Activated CD4-positive, CD25-positive, alpha-beta regulatory T cell treated with anti-CD3 and anti-CD28 coated beads, Interleukin-2, amount 50 U/mL, for 24 hours (primary cell): Measurements from ENCODE around the gene MROH2B.
"Not testable (repeated sequence)": the region's sequence is repeated elsewhere in the genome, so short reads cannot be mapped to it uniquely, and the experiment has no call there.

Experiments
- ATAC-seq, 2 donors: fragments of 150-1000 bp; cut with Tn5 transposase; one replicate each; pipeline ENCODE4 v1.10.0; 2021; ENCODE audit warnings: mild to moderate bottlenecking in 1 of 2, moderate library complexity in 1 of 2

MROH2B gene

DNA sequence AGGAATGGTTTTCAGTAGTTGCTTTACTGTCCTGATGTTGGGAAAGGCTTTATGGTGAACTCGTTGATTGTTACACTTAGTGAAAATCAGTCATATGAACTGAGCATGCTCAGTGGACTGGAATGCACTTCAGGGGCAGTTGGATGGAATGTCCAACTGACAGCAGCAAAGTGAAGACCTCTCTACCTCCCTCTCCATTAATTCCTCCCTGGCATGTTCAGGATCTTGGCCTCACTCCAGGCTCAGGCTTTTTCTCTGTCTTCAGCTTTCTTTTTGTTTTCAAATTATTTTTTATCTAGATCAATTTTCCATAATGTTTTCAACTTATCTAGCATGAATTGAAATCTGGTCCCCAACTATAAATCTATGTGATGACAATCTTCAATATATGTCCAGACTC, at the start of gene MROH2B:
MROH2B (minus strand) TSS at position 101 of the 400 bp plus-strand sequence. CDS start 490 bp downstream, outside the sequence.
- ATAC-seq: no peak

- ATAC-seq: no peak
These were observed 49.5 kb upstream of the MROH2B start for GRCh38 chr5:41120600-41120999.

GRCh38 chr5:41118177-41118576, 47.0 kb upstream of the MROH2B start:
- no peak for ATAC-seq

- ATAC-seq: no peak
These were observed 44.1 kb upstream of the MROH2B start for GRCh38 chr5:41115281-41115680.

DNA sequence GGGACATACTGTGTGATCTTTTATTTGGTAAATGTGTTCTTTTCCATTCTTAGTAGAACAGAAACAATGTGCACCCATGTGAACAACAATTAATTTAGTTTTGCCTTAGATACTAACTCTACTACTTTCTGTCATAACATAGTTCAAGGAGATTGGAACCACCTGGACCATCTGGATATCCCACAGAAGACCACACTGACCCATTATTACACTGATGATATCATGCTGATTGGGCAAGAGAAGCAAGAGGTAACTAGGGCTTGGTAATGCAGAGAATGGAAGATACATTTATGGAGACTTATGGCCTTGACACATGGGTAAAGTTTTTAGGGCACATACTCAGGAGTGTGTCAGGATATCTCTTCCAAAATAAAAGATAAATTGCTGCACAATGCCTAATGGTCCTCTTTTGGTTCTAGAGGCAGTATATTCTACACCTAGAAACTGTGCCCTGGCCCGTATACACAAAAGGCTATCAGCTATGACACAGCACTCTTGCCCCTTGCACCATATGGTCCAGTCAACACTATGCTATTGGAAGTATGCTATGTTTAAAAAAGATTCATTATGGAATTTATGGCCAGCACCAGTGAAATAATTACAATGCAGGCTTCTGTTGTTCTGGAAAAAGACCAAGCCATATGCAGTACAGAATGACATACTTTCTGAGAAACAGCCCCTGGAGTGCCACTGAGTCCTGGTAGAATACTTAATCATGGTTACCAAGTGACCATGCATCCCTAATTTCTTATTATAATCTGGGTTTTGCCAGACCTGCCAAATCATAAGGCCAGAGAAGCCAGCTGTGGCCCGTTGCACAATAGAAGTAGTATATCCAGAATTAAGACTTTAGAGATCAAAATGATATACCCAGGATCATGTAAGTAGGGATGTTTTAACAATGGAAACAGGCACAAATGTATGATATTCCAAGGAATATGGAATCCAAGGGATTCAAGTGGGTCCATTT, 41.6 kb upstream of the MROH2B start:
- ATAC-seq: no peak

GRCh38 chr5:41109186-41109585, 38.0 kb upstream of the MROH2B start:
- ATAC-seq: no peak

DNA sequence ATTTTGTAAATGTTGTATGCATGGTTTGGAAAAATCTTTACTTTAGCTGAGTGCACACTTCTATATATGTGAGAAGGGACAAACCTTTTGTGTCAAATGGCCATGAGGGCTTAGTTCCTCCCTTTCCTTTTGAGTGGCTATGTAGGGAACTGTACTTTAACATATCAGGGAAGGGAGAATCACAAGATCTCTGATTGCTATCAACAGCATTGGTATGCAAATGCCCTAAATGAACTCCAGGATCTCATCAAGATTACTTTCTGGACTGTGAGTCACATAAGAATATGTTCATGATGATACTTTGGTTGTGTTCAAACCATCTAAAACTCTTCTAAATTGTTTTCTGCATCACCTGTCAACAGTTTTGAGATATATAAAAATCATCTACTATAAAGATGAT, 31.2 kb upstream of the MROH2B start:
- no peak for ATAC-seq

DNA sequence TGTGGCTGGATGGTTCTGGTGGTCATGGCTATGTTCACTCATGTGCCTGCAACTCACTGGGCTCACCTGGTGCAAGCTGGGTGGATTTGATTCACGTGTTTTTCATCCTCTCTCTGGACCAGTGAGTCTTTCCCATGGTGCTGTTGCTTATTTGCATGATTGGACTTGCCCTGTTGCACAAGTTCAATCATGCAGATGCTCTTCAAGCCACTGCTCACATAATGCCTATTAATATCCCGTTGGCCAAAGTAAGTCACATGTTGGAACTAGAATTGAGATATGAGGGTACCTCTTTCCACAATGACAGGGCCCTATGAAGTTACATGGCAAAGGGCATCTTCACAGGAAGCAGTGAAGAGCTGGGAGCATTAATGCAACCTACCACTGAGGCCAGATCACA, 26.5 kb upstream of the MROH2B start:
- ATAC-seq: no peak

- ATAC-seq: no peak
These were observed 24.4 kb upstream of the MROH2B start for GRCh38 chr5:41095324-41096101.

GRCh38 chr5:41094871-41095270, 23.7 kb upstream of the MROH2B start:
- ATAC-seq: no peak

GRCh38 chr5:41093803-41094202, 22.7 kb upstream of the MROH2B start:
- ATAC-seq: no peak

DNA sequence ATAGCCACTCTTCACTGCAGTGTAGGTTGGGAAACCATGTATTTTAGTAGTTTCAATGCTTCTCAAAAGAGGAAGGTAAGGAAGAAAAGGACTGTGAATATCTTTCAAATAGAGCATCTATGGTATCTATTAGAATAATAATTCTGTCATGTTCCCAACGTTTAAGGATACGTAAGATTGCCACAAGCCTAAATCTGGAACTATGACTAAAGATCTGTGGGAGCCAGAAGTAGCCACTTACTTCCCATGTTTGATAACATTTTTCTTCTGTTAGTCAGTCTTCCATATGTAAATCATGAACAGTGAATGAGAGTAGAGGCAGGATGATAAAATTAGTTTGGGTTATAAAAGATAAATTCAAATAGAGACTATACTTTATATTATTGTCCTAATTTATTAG, 16.3 kb upstream of the MROH2B start:
- no peak for ATAC-seq

- ATAC-seq: no peak
These were observed 12.2 kb upstream of the MROH2B start for GRCh38 chr5:41083306-41083705.

DNA sequence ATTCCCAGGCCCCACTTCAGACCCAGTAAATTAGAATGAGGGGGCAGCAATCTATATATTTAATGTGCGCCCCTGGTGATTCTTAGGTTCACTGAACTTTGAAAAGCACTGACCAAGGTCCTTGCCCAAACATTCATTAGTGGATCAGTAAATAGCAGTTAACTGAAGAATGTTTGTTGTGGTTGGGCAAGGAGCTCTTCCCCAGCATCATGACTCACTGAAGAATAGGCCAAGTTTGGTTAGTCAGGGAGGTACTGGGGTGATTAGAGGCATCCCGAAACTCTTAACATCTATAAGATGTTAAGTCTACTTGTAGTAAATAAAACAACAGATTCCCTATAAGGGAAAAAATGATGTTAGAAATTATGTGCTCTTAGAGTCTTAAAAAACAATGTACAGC, 833 bp upstream of the MROH2B start:
- ATAC-seq: no peak

GRCh38 chr5:41067714-41068568, 3.2 kb downstream of the MROH2B start:
- no peak for ATAC-seq

DNA sequence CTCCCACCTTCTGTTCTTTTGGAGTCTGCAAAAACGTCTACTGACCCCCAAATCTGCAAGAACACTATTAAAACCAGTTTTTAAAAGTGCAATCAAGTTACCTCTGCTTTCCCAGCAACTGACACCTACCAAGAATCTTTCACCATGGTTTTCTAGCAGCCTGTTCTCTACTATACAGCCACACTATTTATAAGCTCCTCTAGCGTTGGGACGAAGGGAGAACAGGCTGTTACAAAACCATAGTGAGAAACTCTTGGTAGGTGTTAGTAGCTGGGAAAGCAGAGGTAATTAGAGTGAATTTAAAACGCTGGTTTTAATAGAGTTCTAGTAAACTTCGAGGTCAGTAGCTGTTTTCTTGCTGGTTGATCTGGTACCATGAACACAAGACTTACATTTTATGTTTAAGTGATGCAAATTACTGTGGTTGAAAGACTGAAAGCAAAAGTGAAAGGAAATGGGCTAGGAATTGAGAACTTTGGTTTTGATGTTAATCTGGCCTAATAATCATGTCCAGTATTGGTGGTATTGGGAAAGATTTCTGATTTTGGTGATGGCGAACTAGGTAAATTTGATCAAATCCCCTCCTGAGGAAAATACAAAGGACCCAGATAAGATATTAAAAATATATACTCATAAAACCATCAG, 5.3 kb downstream of the MROH2B start:
- ATAC-seq: no peak

DNA sequence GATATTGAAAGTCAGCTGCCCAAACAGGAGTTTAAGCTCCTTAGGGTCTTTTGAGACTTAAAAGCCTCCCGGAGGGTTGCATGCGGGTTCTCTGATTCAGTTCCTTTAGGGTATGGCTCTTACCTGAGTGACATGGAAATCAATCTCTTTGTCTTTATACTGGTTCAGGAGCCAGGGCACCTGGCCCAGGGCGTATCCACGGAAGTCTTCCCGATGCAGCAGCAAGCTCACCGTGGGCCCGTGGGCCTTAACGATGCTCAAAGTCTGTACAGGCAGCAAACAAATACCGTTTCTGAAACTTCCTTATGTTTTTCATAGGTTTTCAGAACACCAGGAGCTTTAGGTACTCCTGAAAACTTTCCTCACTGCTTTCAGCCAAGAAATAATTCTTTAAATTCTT, 13.2 kb downstream of the MROH2B start:
- ATAC-seq: no peak

DNA sequence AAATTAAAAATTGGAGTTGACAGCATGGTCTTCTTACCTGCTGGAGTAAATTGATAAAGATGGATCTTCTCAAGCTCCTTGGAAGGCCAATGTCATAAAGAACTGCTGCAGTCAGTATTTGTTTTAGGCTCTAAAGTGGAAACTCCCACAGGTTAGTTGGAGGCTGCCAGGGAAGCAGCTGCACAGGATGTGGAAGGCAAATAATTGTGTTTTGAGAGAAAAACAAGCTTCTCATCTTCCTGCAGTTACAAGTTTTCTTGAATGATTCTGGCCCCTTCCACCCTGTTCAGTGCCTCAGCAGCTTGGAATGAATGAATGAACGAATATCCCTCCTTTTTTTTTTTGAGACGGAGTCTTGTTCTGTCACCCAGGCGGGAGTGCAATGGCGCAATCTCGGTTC, 13.9 kb downstream of the MROH2B start:
- no peak for ATAC-seq

GRCh38 chr5:41048986-41049385, 22.2 kb downstream of the MROH2B start:
- ATAC-seq: no peak

DNA sequence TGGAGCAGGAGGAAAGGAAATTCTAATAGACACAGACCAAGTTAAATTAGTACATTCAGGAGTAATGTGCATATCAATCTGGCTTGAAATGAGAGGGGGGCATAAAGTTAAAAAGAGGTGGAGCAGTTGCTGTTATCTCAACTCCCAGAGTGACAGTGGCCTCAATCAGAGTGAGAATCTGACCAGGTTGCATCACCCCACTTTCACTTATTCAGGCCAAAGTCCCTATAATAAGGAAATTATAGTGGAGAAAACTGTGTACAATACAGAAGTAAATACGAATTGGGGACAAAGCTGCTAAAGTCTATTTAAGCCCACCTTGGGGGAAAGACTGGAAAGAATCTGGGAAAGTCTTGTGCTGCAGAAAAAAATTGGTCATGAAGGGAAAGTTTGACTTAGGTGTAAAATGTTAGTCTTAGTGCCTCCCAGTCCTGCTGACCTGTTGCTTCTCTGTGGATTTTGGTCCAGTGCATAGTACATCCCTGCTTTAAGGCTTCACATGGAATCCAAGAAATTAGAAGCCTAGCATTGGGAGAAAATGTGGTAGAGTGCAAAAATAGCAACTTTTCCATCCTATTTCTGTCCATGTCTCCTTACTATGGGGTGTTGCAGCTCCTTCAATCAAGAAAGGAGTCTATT, 27.9 kb downstream of the MROH2B start:
- no peak for ATAC-seq

- no peak for ATAC-seq
These were observed 38.2 kb downstream of the MROH2B start for GRCh38 chr5:41032973-41033372.

DNA sequence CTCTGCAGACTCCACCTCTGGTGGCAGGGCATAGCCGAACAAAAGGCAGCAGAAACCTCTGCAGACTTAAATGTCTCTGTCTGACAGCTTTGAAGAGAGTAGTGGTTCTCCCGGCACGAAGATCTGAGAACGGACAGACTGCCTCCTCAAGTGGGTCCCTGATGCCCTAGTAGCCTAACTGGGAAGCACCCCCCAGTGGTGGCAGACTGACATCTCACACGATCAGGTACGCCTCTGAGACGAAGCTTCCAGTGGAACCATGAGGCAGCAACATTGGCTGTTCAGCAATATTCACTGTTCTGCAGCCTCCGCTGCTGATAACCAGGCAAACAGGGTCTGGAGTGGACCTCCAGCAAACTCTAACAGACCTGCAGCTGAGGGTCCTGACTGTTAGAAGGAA, 48.5 kb downstream of the MROH2B start:
- not testable (repeated sequence) for ATAC-seq
